GM13976 (cell line): ENCODE measurements around the gene ALLC.

ENCODE experiments used
- DNase-seq: peaks from one replicate; pipeline ENCODE4 v3.0.0; 2012; ENCODE audit warnings: low spot score
- CTCF ChIP-seq: IDR thresholded peaks from 2 replicates; pipeline ENCODE4 v1.5.1; 2012; ENCODE audit warnings: borderline replicate concordance, mild to moderate bottlenecking; ENCODE audit not compliant: insufficient read depth; ENCODE audit errors: extremely low read depth, missing control alignments, control extremely low read depth
- in situ Hi-C: fragments of 300-500 bp; cut with MboI; formaldehyde crosslinking; loops from one replicate; pipeline ENCODE4 v1.12.0; 2022; ENCODE audit warnings: low sequenced_read_pairs, mixed read lengths, inconsistent platforms; ENCODE audit not compliant: unreplicated experiment

Gene ALLC

GRCh38 chr2:3751806-3752205 lies 93.8 kb downstream of the ALLC start:
- TF ChIP-seq CTCF: no peak
- no peak for DNase-seq
- in situ Hi-C loops: no loop called here
